Hematopoietic multipotent progenitor cell treated with erythropoietin and hydrocortisone succinate and interleukin-3 and kit ligand, for 15 days (in vitro differentiated cells): ENCODE results near the gene ZNF273.
A peak's percentile ranks its signal among the peaks of the same experiment; 100 is the strongest.
"Not testable (repeated sequence)": the region's sequence is repeated elsewhere in the genome, so short reads cannot be mapped to it uniquely, and the experiment has no call there.

Experiments used
- DNase-seq: peaks from one replicate; pipeline ENCODE4 v3.0.0-alpha.2; 2015; ENCODE audit warnings: low spot score

Gene ZNF273

DNA sequence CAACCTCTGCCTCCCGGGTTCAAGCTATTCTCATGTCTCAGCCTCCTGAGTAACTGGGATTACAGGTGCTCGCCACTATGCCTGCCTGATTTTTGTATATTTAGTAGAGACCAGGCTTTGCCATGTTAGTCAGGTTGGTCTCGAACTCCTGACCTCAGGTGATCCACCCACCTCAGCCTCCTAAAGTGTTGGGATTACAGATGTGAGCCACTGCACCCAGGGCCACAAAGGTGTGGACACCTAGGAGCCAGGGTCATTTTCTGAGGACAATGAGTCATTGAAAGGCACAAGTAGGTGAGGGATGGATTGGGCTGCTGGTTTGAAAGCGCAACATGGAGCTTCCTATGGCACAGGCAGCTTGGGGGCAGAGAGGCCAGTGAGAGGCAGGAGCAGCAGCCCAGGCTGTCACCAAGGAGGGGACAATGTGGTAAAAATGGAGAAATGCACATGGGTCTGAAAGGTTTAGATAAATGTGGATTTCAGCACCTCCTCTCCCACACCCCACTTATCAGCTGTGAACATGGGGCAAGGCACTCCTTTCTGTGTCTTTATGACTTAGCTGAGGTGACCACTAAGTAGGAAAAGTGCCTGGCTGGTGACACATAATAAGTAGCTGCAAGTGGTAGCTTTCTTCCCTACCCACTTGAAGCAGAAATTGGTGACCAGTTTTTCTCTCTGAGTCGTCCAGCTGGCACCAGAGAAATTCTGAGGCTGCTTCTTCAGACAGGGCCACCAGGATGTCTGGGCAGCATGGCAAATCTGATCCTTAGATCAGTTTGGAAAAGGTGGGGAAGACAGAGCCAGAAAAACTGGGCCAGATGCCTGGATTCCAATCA lies 41.8 kb downstream of the ZNF273 start:
- DNase-seq, result peak; percentile 73

- no peak for DNase-seq
These were observed 42.6 kb downstream of the ZNF273 start for GRCh38 chr7:64945503-64946175.

GRCh38 chr7:64946772-64947171 lies 43.7 kb downstream of the ZNF273 start:
- peak; percentile 56 for DNase-seq

GRCh38 chr7:64947252-64948000 lies 44.4 kb downstream of the ZNF273 start:
- DNase-seq, result peak; percentile 22

DNA sequence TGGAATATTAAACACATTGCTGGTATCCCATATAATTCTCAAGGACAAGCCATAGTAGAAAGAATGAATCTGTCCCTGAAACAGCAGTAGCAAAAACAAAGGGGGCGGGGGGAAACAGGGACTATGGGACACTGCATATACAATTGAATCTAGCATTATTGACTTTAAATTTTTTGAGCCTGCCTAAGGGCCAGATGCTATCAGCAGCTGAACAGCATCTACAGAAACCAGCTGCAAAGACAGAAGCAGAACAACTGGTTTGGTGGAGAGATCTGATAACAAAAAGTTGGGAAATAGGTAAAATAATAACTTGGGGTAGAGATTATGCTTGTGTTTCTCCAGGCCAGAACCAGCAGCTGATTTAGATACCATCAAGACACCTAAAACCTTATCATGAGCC lies 45.7 kb downstream of the ZNF273 start:
- not testable (repeated sequence) for DNase-seq

DNA sequence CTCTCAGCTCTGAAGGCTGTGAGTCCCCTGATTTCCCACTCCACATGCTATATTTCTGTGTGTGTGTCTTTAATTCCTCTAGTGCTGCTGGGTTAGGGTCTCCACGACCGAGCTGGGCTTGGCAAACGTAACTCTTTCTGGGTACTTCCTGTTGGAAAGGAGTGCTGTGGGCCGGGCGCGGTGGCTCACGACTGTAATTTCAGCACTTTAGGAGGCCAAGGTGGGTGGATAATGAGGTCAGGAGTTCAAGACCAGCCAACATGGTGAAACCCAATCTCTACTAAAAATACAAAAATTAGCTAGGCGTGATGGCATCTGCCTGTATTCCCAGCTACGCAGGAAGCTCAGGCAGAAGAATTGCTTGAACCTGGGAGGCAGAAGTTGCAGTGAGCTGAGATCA lies 47.6 kb downstream of the ZNF273 start:
- DNase-seq, result not testable (repeated sequence)

- DNase-seq, result peak; percentile 67
These were observed 48.3 kb downstream of the ZNF273 start for GRCh38 chr7:64951250-64951848.

DNA sequence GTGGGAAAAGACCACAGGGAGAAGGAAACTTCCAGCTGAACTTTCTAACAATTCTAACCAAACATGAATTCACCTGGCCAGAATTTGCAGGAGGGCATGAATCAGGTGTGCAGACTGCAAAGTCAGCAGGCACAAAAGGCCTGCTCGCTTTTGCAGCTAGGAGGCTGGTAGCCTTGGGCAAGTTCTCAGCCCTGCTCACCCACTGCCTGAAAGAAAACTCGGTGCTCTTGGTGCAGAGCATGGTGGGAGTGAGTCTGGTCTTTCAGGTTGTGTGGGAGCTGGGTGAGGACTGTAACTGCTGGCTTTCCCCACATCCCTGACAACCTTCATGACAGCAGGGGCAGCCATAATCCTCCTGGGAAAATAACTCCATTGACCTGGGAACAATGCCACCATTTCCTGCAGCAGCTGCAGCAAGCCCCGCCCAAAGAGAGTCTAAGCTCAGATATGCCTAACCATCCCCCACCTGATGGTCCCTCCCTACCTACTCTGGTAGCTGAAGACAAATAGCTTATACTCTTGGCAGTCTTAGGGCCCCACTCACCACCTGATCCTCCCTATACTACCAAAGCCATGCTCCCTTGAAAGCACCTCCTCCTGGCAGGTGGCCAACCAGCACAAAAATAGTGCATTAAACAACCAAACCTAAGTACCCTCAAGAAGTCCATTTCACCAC lies 56.1 kb downstream of the ZNF273 start:
- no peak for DNase-seq

DNA sequence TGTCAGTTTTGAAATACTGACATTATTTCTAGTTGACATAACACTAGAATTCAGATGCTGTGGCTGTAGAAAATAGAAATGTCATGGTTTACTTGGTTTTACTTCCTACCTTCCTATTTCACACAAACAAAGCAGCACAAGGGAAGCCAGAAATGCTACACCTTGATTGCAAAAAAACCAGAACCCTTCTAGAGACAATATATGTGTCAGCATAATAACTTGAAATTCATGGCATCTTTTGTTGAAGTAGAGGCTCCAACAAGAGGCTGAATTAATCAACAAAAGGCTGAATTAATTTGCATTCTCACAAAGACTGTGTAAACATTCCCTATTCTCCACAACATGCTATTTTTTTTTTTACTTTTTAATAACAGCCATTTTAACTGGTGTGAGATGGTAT lies 62.5 kb downstream of the ZNF273 start:
- DNase-seq, result no peak

DNA sequence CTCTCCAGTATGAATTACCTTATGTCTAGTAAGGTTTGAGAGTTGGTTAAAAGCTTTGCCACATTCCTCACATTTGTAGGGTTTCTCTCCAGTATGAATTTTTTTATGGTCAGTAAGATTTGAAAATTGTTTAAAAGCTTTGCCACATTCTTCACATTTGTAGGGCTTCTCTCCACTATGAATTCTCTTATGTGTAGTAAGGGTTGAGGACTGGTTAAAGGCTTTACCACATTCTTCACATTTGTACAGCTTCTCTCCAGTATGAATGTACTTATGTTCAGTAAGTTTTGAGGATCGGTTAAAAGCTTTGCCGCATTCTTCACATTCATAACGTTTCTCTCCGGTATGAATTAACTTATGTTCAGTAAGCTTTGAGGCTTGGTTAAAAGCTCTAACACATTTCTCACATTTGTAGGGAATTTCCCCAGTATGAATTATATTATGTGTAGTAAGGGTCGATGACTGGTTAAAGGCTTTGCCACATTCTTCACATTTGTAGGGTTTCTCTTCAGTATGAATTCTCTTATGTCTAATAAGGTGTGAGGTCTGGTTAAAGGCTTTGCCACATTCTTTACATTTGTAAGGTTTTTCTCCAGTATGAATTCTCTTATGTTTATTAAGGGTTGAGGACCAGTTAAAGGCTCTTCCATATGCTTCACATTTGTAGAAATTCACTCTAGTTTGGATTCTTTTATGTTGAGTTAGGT lies 75.6 kb downstream of the ZNF273 start:
- no peak for DNase-seq
